ENCODE results near the gene TENT4A.

The TENT4A gene

GRCh38 chr5:6674886-6675285 is 38.3 kb upstream of the TENT4A start:
- DNase-seq (ENCODE audit: low read depth), result no peak
- no peak overlapping the region for H3K4me3 ChIP-seq (replicated peaks; ENCODE audit: low read depth, low read length)
- TF ChIP-seq CTCF (IDR thresholded peaks at IDR 0.05; ENCODE audit: low read length, missing control alignments), result no peak

- no peak for DNase-seq (ENCODE audit: low read depth)
- H3K4me3 ChIP-seq (replicated peaks; ENCODE audit: low read depth, low read length), result no peak overlapping the region
- TF ChIP-seq CTCF (IDR thresholded peaks at IDR 0.05; ENCODE audit: low read length, missing control alignments), result no peak
Observed at GRCh38 chr5:6675784-6676491, 37.3 kb upstream of the TENT4A start.

- no peak overlapping the region for H3K4me3 ChIP-seq (replicated peaks; ENCODE audit: low read depth, low read length)
- no peak for DNase-seq (ENCODE audit: low read depth)
- no peak for TF ChIP-seq CTCF (IDR thresholded peaks at IDR 0.05; ENCODE audit: low read length, missing control alignments)
Observed at GRCh38 chr5:6676702-6677101, 36.5 kb upstream of the TENT4A start.

- DNase-seq (ENCODE audit: low read depth), result no peak
- H3K4me3 ChIP-seq (replicated peaks; ENCODE audit: low read depth, low read length), result no peak overlapping the region
- TF ChIP-seq CTCF (IDR thresholded peaks at IDR 0.05; ENCODE audit: low read length, missing control alignments), result no peak
Observed at GRCh38 chr5:6678385-6678784, 34.8 kb upstream of the TENT4A start.

- no peak for DNase-seq (ENCODE audit: low read depth)
- TF ChIP-seq CTCF (IDR thresholded peaks at IDR 0.05; ENCODE audit: low read length, missing control alignments), result no peak
- H3K4me3 ChIP-seq (replicated peaks; ENCODE audit: low read depth, low read length), result no peak overlapping the region
Observed at GRCh38 chr5:6680922-6681321, 32.3 kb upstream of the TENT4A start.

- no peak for DNase-seq (ENCODE audit: low read depth)
- no peak for TF ChIP-seq CTCF (IDR thresholded peaks at IDR 0.05; ENCODE audit: low read length, missing control alignments)
- no peak overlapping the region for H3K4me3 ChIP-seq (replicated peaks; ENCODE audit: low read depth, low read length)
Observed at GRCh38 chr5:6681682-6682081, 31.6 kb upstream of the TENT4A start.

- no peak for DNase-seq (ENCODE audit: low read depth)
- no peak for TF ChIP-seq CTCF (IDR thresholded peaks at IDR 0.05; ENCODE audit: low read length, missing control alignments)
- H3K4me3 ChIP-seq (replicated peaks; ENCODE audit: low read depth, low read length), result no peak overlapping the region
Observed at GRCh38 chr5:6682239-6682638, 31.0 kb upstream of the TENT4A start.

All from fibroblast of pulmonary artery (primary cell).